ENCODE results near the gene HCN2.

The HCN2 gene

GRCh38 chr19:642767-643727 lies 53.4 kb downstream of the HCN2 start:
- DNase-seq, result no peak

GRCh38 chr19:643736-644135 lies 54.1 kb downstream of the HCN2 start:
- DNase-seq, result no peak

GRCh38 chr19:644363-644762 lies 54.7 kb downstream of the HCN2 start:
- no peak for DNase-seq

GRCh38 chr19:644789-645188 lies 55.1 kb downstream of the HCN2 start:
- DNase-seq, result no peak

- DNase-seq, result no peak
Observed at GRCh38 chr19:645912-646778, 56.5 kb downstream of the HCN2 start.

GRCh38 chr19:646779-647565 lies 57.3 kb downstream of the HCN2 start:
- no peak for DNase-seq

- no peak for DNase-seq
Observed at GRCh38 chr19:647566-648284, 58.0 kb downstream of the HCN2 start.

- no peak for DNase-seq
Observed at GRCh38 chr19:648305-648704, 58.6 kb downstream of the HCN2 start.

GRCh38 chr19:648904-649801 lies 59.5 kb downstream of the HCN2 start:
- no peak for DNase-seq

GRCh38 chr19:650121-650520 lies 60.4 kb downstream of the HCN2 start:
- no peak for DNase-seq

- DNase-seq, result no peak
Observed at GRCh38 chr19:651114-651818, 61.6 kb downstream of the HCN2 start.

- no peak for DNase-seq
Observed at GRCh38 chr19:651991-652390, 62.3 kb downstream of the HCN2 start.

- no peak for DNase-seq
Observed at GRCh38 chr19:652467-653389, 63.0 kb downstream of the HCN2 start.

- no peak for DNase-seq
Observed at GRCh38 chr19:653425-653824, 63.7 kb downstream of the HCN2 start.

- no peak for DNase-seq
Observed at GRCh38 chr19:655691-656090, 66.0 kb downstream of the HCN2 start.

- DNase-seq, result no peak
Observed at GRCh38 chr19:656751-657559, 67.3 kb downstream of the HCN2 start.

- no peak for DNase-seq
Observed at GRCh38 chr19:657611-658010, 67.9 kb downstream of the HCN2 start.

GRCh38 chr19:658059-658839 lies 68.6 kb downstream of the HCN2 start:
- DNase-seq, result no peak

Measured in activated CD4-positive, alpha-beta T cell treated with anti-CD3 and anti-CD28 coated beads for 48 hours (primary cell).